Mesothelial cell of epicardium (in vitro differentiated cells): Measurements from ENCODE around the gene PLA2G12B. TPM values are rescaled to one million over a fixed set of nuclear protein-coding genes. Genes with fewer than 3 reads are reported as not detected.

ENCODE experiments used
- DNase-seq, 2 experiments: peaks; one replicate each; pipeline ENCODE4 v3.0.0; 2021; ENCODE audit warnings: low spot score in 2 of 2; ENCODE audit not compliant: unreplicated experiment in 2 of 2
- H3K27ac Mint-ChIP-seq: 2 replicates; pipeline ENCODE4 v1.8.0; 2021; ENCODE audit warnings: mixed read lengths
- H3K27me3 Mint-ChIP-seq: 2 replicates; pipeline ENCODE4 v1.8.0; 2021; ENCODE audit warnings: low read depth, mixed read lengths
- H3K36me3 Mint-ChIP-seq: 2 replicates; pipeline ENCODE4 v1.8.0; 2021; ENCODE audit warnings: mixed read lengths
- H3K4me1 Mint-ChIP-seq: 2 replicates; pipeline ENCODE4 v1.8.0; 2021; ENCODE audit warnings: mixed read lengths
- H3K4me3 Mint-ChIP-seq: 2 replicates; pipeline ENCODE4 v1.8.0; 2021; ENCODE audit warnings: mild to moderate bottlenecking, moderate library complexity, mixed read lengths
- H3K9me3 Mint-ChIP-seq: 2 replicates; pipeline ENCODE4 v1.8.0; 2021; ENCODE audit warnings: mixed read lengths
- total RNA-seq: library from RNA; stranded (reverse); gene quantifications from 3 replicates; pipeline ENCODE4 v1.2.1, GENCODE V29; 2021
- TF ChIP-seq, protein P1 (sequence below): fragments of 200-600 bp; sonication (generic); IDR thresholded peaks from one replicate; pipeline ENCODE4 v1.5.0; 2021; ENCODE audit warnings: antibody characterized with exemption; ENCODE audit not compliant: unreplicated experiment

PLA2G12B gene
- total RNA-seq, 1 donor from 2014 or later, result not detected

- Mint-ChIP-seq H3K4me1 (no peaks in the 10 kb centered on the region), H3K4me3 (no peak overlapping the region), H3K27me3 (no peaks in the 10 kb centered on the region), H3K36me3 (peaks cover 13% of the 10 kb centered on the region), H3K9me3 (peaks cover 45% of the 10 kb centered on the region), H3K27ac (no peak overlapping the region)
- TF ChIP-seq, protein P1, sequence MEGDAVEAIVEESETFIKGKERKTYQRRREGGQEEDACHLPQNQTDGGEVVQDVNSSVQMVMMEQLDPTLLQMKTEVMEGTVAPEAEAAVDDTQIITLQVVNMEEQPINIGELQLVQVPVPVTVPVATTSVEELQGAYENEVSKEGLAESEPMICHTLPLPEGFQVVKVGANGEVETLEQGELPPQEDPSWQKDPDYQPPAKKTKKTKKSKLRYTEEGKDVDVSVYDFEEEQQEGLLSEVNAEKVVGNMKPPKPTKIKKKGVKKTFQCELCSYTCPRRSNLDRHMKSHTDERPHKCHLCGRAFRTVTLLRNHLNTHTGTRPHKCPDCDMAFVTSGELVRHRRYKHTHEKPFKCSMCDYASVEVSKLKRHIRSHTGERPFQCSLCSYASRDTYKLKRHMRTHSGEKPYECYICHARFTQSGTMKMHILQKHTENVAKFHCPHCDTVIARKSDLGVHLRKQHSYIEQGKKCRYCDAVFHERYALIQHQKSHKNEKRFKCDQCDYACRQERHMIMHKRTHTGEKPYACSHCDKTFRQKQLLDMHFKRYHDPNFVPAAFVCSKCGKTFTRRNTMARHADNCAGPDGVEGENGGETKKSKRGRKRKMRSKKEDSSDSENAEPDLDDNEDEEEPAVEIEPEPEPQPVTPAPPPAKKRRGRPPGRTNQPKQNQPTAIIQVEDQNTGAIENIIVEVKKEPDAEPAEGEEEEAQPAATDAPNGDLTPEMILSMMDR, result no peak
- no peak for DNase-seq
These were observed 27.4 kb upstream of the PLA2G12B start for GRCh38 chr10:72981882-72982529.

DNA sequence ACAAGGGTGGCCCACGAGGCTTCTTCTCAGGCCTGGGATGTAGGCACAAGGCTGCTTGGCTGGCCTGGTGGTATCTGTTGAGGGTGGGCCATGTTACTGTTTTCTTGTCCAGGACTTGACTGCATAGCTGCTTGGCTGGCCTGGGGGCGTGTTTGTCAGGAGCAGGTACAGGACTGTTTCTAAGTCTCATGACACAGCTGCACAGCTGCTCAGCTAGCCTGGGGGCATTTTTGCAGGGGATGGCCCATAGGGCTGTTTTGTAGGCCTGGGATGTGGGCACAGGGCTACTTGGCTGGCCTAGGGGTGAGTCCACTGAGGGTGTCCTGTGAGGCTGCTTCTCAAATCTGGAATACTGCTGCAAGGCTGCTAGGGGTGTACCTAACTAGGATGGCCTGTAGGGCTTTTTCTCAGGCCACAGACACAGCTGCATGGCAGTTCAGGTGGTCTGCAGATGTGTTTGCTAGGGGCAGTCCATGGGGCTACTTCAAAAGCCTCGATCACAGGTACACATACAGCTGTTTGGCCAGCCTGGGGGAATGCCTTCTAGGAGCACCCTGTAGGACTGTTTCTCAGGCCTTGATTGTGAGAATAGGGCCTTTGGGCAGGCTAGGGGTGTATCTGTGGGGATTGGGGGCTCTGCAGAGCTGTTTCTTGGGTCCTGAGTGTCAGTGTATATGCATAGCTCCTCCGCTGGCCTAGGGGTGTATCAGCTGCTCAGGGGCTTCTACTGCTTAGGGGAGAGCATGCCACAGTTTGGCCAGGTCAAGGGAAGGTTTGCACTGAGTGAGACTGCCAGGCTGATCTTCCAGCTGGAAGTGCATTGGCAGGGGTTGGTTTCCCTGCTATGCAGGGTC, 26.6 kb upstream of the PLA2G12B start:
- Mint-ChIP-seq H3K27me3 (no peaks in the 10 kb centered on the region), H3K27ac (no peak overlapping the region), H3K36me3 (peaks cover 15% of the 10 kb centered on the region), H3K4me1 (no peaks in the 10 kb centered on the region), H3K9me3 (peaks cover 49% of the 10 kb centered on the region), H3K4me3 (no peak overlapping the region)
- DNase-seq, result no peak
- TF ChIP-seq, protein P1, result no peak

DNA sequence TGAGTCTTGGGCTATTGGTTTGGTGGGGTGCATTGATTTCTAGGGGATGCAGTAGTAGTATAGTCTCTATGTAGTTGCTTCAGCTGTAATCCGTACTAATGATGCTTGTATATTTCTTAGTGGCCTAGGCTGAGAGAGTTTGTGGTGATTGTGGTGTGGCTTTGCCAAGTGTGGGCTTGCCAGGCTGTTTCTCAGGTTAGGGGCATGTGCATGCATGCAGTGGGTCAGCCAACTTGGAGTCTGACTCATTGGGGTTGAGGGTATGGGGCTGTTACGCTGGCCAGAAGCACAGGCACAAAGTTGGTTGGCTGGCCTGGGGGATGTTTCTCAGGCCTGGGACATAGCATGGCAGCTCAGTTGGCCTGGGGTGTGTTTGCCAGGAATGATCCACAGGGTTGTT, 25.7 kb upstream of the PLA2G12B start:
- H3K27ac Mint-ChIP-seq, result no peak overlapping the region
- no peaks in the 10 kb centered on the region for H3K4me1 Mint-ChIP-seq
- peaks cover 56% of the 10 kb centered on the region for H3K9me3 Mint-ChIP-seq
- H3K36me3 Mint-ChIP-seq, result peaks cover 15% of the 10 kb centered on the region
- H3K4me3 Mint-ChIP-seq, result no peak overlapping the region
- H3K27me3 Mint-ChIP-seq, result no peaks in the 10 kb centered on the region
- no peak for DNase-seq
- TF ChIP-seq, protein P1, result no peak

GRCh38 chr10:72979709-72980108, 25.1 kb upstream of the PLA2G12B start:
- TF ChIP-seq, protein P1, result no peak
- DNase-seq, result no peak
- H3K4me3 Mint-ChIP-seq, result no peak overlapping the region
- peaks cover 15% of the 10 kb centered on the region for H3K36me3 Mint-ChIP-seq
- H3K9me3 Mint-ChIP-seq, result peaks cover 62% of the 10 kb centered on the region
- no peaks in the 10 kb centered on the region for H3K27me3 Mint-ChIP-seq
- H3K4me1 Mint-ChIP-seq, result no peaks in the 10 kb centered on the region
- no peak overlapping the region for H3K27ac Mint-ChIP-seq

GRCh38 chr10:72976886-72977285, 22.3 kb upstream of the PLA2G12B start:
- DNase-seq, result no peak
- TF ChIP-seq, protein P1, result no peak
- H3K36me3 Mint-ChIP-seq, result peaks cover 15% of the 10 kb centered on the region

More at GRCh38 chr10:72976886-72977285, 22.3 kb upstream of the PLA2G12B start:
- Mint-ChIP-seq H3K4me1 (no peaks in the 10 kb centered on the region), H3K9me3 (peaks cover 61% of the 10 kb centered on the region), H3K4me3 (no peak overlapping the region), H3K27me3 (no peaks in the 10 kb centered on the region), H3K27ac (no peak overlapping the region)
